Loucy (cell line): ENCODE results near the gene MUC5AC.
"Not testable (repeated sequence)": the region's sequence is repeated elsewhere in the genome, so short reads cannot be mapped to it uniquely, and the experiment has no call there.

ENCODE experiments used
- H2AFZ ChIP-seq: fragments of 200-600 bp; sonication (generic); 2 replicates; pipeline ENCODE4 v1.6.0; 2016; ENCODE audit warnings: antibody characterized with exemption, mild to moderate bottlenecking, low read length, moderate library complexity
- H3F3A ChIP-seq: fragments of 200-600 bp; 2 replicates; pipeline ENCODE4 v1.6.0; 2016; ENCODE audit warnings: antibody characterized with exemption, low read depth, mild to moderate bottlenecking
- H3K27me3 ChIP-seq: fragments of 200-600 bp; sonication (generic); 2 replicates; pipeline ENCODE4 v1.6.1; 2014; ENCODE audit warnings: low read length, mild to moderate bottlenecking; ENCODE audit not compliant: insufficient read depth, poor library complexity, severe bottlenecking
- H3K36me3 ChIP-seq: fragments of 200-600 bp; sonication (generic); 2 replicates; pipeline ENCODE4 v1.6.1; 2016; ENCODE audit warnings: low read length; ENCODE audit not compliant: insufficient read depth
- H3K4me1 ChIP-seq: fragments of 200-600 bp; sonication (generic); 2 replicates; pipeline ENCODE4 v1.5.1; 2014; ENCODE audit warnings: low read length, mild to moderate bottlenecking; ENCODE audit not compliant: insufficient read depth, poor library complexity, severe bottlenecking
- H3K4me2 ChIP-seq: fragments of 200-600 bp; sonication (generic); 2 replicates; pipeline ENCODE4 v1.6.0; 2014; ENCODE audit warnings: antibody characterized with exemption, low read length, low read depth, mild to moderate bottlenecking; ENCODE audit not compliant: poor library complexity, severe bottlenecking
- H3K4me3 ChIP-seq: fragments of 200-600 bp; sonication (generic); 2 replicates; pipeline ENCODE4 v1.5.1; 2014; ENCODE audit warnings: low read length, mild to moderate bottlenecking, mixed read lengths; ENCODE audit not compliant: poor library complexity, severe bottlenecking
- H3K79me2 ChIP-seq: fragments of 200-600 bp; sonication (generic); 2 replicates; pipeline ENCODE4 v1.6.1; 2014; ENCODE audit warnings: low read length; ENCODE audit not compliant: insufficient read depth
- H3K9ac ChIP-seq: fragments of 200-600 bp; sonication (generic); 2 replicates; pipeline ENCODE4 v1.6.0; 2014; ENCODE audit warnings: mild to moderate bottlenecking, low read depth, low read length, moderate library complexity; ENCODE audit not compliant: poor library complexity, severe bottlenecking
- H3K9me2 ChIP-seq: fragments of 200-600 bp; sonication (generic); replicated peaks from 2 replicates; pipeline ENCODE4 v1.6.1; 2016; ENCODE audit warnings: low read depth, low read length, mixed read lengths
- H3K9me3 ChIP-seq: fragments of 200-600 bp; sonication (generic); 2 replicates; pipeline ENCODE4 v1.6.1; 2014; ENCODE audit warnings: mild to moderate bottlenecking, antibody characterized with exemption, low read length, low read depth; ENCODE audit not compliant: insufficient read depth
- H4K20me1 ChIP-seq: fragments of 200-600 bp; sonication (generic); 2 replicates; pipeline ENCODE4 v1.6.0; 2014; ENCODE audit warnings: antibody characterized with exemption, low read length, mild to moderate bottlenecking; ENCODE audit not compliant: insufficient read depth, poor library complexity, severe bottlenecking
- EZH2phosphoT487 ChIP-seq: fragments of 200-600 bp; IDR thresholded peaks from 2 replicates; pipeline ENCODE4 v1.6.1; 2018; ENCODE audit warnings: antibody characterized with exemption, mild to moderate bottlenecking, moderate library complexity, borderline replicate concordance
- TF ChIP-seq, protein P1 (sequence below): fragments of 200-600 bp; sonication (generic); conservative IDR thresholded peaks from 2 replicates; pipeline ENCODE4 v1.5.1; 2014; ENCODE audit warnings: mild to moderate bottlenecking, antibody characterized with exemption, low read length

Gene MUC5AC

DNA sequence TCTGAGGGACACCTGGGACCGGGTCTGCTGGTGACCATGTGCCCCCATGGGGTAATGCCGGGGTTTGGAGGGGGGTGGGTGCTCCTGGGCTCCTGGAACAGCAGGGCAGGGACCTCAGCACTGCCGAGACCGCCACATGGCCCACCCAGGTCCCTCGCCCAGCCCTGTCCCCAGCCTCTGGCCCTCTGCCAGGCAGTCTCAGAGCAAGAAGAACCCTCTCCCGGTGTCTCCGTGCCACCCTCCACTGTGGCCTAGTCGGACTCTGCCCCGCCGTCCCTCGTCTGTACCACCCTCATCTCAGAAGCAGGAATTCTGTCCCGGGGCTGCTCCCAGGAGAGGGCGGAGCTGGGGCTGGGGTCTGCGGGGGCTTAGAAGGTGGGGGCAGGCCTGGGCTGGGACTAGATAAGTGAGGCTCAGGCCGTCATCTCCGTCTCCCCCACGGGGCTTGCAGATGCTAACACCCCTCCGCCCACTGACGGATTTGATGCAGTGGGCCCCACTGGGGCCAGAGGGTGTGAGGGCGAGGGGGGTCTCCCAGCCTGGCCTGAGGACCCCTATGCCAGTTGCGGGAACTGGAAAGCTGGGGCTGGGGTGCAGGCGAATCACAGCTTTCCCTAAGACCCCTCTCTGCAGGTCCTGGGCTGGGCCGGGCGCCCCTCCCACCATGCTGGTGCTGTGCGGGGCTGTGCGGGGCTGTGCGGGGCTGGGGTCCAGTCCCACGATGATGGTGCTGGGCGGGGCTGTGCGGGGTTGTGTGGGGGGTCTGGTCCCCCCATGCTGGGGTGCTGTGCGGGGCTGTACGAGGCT is 1.1 kb downstream of the MUC5AC start:
- H4K20me1 ChIP-seq = no peaks in the 10 kb centered on the region
- no peak overlapping the region for H3K4me2 ChIP-seq
- no peaks in the 10 kb centered on the region for H3K27me3 ChIP-seq
- no peaks in the 10 kb centered on the region for H3K79me2 ChIP-seq
- peaks cover 37% of the 10 kb centered on the region; the same call in 1 of the 2 replicates for H3K9me3 ChIP-seq
- no peaks in the 10 kb centered on the region for H3F3A ChIP-seq
- H3K9me2 ChIP-seq = no peaks in the 10 kb centered on the region
- H3K4me3 ChIP-seq = no peak overlapping the region
- TF ChIP-seq, protein P1, sequence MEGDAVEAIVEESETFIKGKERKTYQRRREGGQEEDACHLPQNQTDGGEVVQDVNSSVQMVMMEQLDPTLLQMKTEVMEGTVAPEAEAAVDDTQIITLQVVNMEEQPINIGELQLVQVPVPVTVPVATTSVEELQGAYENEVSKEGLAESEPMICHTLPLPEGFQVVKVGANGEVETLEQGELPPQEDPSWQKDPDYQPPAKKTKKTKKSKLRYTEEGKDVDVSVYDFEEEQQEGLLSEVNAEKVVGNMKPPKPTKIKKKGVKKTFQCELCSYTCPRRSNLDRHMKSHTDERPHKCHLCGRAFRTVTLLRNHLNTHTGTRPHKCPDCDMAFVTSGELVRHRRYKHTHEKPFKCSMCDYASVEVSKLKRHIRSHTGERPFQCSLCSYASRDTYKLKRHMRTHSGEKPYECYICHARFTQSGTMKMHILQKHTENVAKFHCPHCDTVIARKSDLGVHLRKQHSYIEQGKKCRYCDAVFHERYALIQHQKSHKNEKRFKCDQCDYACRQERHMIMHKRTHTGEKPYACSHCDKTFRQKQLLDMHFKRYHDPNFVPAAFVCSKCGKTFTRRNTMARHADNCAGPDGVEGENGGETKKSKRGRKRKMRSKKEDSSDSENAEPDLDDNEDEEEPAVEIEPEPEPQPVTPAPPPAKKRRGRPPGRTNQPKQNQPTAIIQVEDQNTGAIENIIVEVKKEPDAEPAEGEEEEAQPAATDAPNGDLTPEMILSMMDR = no peak
- no peak for TF ChIP-seq EZH2phosphoT487
- no peak overlapping the region for H3K9ac ChIP-seq
- no peaks in the 10 kb centered on the region for H3K4me1 ChIP-seq
- H3K36me3 ChIP-seq = no peaks in the 10 kb centered on the region
- no peak overlapping the region for H2AFZ ChIP-seq

DNA sequence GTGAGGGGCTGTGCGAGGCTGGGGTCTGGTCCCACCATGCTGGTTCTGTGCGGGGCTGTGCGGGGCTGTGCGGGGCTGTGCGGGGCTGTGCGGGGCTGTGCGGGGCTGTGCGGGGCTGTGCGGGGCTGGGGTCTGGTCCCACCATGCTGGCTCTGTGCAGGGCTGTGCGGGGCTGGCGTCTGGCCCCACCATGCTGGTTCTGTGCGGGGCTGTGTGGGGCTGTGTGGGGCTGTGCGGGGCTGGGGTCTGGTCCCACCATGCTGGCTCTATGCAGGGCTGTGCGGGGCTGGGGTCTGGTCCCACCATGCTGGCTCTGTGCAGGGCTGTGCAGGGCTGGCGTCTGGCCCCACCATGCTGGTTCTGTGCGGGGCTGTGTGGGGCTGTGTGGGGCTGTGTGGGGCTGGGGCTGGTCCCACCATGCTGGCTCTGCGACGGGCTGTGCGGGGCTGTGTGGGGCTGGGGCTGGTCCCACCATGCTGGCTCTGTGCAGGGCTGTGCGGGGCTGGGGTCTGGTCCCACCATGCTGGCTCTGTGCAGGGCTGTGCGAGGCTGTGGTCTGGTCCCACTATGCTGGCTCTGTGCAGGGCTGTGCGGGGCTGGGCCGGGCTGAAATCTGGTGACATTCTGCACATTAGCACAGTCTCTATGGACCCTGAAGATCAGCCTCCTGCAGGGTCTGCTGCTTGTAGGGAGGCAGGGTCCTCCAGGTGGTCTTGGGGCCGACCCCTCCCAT is 1.9 kb downstream of the MUC5AC start:
- not testable (repeated sequence) for H4K20me1 ChIP-seq, H3K4me1 ChIP-seq, H3K79me2 ChIP-seq, H3K27me3 ChIP-seq, H3K9me2 ChIP-seq, H3K9ac ChIP-seq, H3K36me3 ChIP-seq, H3F3A ChIP-seq, H3K4me2 ChIP-seq, H2AFZ ChIP-seq, H3K4me3 ChIP-seq
- H3K9me3 ChIP-seq = peaks cover 37% of the 10 kb centered on the region; the same call in 1 of the 2 replicates

DNA sequence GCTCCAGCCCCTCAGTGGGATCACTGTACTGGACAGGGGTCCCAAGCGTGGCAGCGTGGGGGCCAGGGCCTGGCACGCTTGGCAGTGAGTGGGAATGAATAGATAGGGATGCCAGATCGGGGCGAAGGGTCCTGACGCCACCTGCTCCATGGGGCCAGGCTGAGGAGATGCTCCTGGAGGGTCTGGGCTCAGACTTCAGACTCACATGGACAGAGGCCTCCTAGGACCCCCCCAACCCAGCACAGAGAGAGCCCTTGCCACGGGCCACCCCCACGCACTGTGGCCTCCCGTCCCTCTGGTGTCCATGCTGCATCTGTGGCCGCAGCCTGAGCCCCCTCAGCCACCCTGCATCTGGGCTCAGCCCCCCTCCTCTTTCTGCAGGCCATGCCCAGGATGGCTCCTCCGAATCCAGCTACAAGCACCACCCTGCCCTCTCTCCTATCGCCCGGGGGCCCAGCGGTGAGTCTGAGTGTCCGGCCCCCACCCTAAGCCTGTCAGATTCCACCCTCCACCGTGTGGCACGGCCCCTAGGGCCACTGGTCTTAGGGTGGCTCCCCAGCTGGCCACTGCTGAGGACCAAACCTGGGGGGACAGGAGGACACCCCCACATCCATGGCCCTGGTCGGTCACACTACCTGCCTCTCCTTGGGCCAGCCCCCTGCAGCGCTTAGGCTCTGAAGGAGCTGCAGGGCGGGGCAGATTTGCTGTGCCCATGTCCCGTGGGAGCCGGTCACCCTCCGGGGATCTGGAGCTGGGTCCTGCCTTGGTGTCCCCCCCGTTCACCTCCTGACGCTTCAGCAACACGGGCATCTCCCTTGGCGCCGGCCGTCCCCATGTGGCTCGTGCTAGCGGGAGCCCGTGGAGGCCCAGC is 2.7 kb downstream of the MUC5AC start:
- Histone ChIP-seq H3K9ac (no peak overlapping the region), H3K4me1 (no peaks in the 10 kb centered on the region), H3K79me2 (no peaks in the 10 kb centered on the region), H3K27me3 (no peaks in the 10 kb centered on the region), H3K9me3 (peaks cover 32% of the 10 kb centered on the region; the same call in 1 of the 2 replicates), H3F3A (no peaks in the 10 kb centered on the region), H2AFZ (no peak overlapping the region), H3K4me2 (no peak overlapping the region), H3K36me3 (no peaks in the 10 kb centered on the region), H3K4me3 (no peak overlapping the region), H3K9me2 (no peaks in the 10 kb centered on the region), H4K20me1 (no peaks in the 10 kb centered on the region)
- TF ChIP-seq EZH2phosphoT487 = no peak
- TF ChIP-seq, protein P1 = no peak
